Activated CD8-positive, alpha-beta memory T cell treated with anti-CD3 and anti-CD28 coated beads for 24 hours (primary cell): ENCODE measurements around the gene FOSB.
"Not testable (repeated sequence)": the region's sequence is repeated elsewhere in the genome, so short reads cannot be mapped to it uniquely, and the experiment has no call there.

Experiments used
- DNase-seq: peaks from one replicate; pipeline ENCODE4 v3.0.0-alpha.2; 2020

FOSB gene

GRCh38 chr19:45506989-45507871 lies 39.4 kb downstream of the FOSB start, which contains the start of gene VASP:
VASP (plus strand) TSS chr19:45507479; CDS start chr19:45507772, 293 bp downstream.
- peak; percentile 94 for DNase-seq

GRCh38 chr19:45507872-45508416 lies 40.1 kb downstream of the FOSB start:
- no peak for DNase-seq

GRCh38 chr19:45508417-45508860 lies 40.6 kb downstream of the FOSB start:
- no peak for DNase-seq

- no peak for DNase-seq
Measured at GRCh38 chr19:45508861-45509691, 41.3 kb downstream of the FOSB start.

- no peak for DNase-seq
Measured at GRCh38 chr19:45509692-45510015, 41.9 kb downstream of the FOSB start.

GRCh38 chr19:45510352-45510751 lies 42.6 kb downstream of the FOSB start:
- not testable (repeated sequence) for DNase-seq

GRCh38 chr19:45511074-45511473 lies 43.3 kb downstream of the FOSB start:
- DNase-seq = no peak

- no peak for DNase-seq
Measured at GRCh38 chr19:45512881-45513483, 45.2 kb downstream of the FOSB start.

- no peak for DNase-seq
Measured at GRCh38 chr19:45514376-45515051, 46.7 kb downstream of the FOSB start.

GRCh38 chr19:45515081-45515624 lies 47.4 kb downstream of the FOSB start:
- DNase-seq = peak; percentile 73

GRCh38 chr19:45515807-45516401 lies 48.1 kb downstream of the FOSB start:
- DNase-seq = no peak

- DNase-seq = no peak
Measured at GRCh38 chr19:45517238-45517637, 49.4 kb downstream of the FOSB start.

- DNase-seq = no peak
Measured at GRCh38 chr19:45517641-45518468, 50.1 kb downstream of the FOSB start.

GRCh38 chr19:45518469-45518826 lies 50.7 kb downstream of the FOSB start:
- no peak for DNase-seq

GRCh38 chr19:45522010-45522941 lies 54.5 kb downstream of the FOSB start:
- no peak for DNase-seq

- DNase-seq = peak; percentile 87
Measured at GRCh38 chr19:45523642-45524256, 56.0 kb downstream of the FOSB start.

- no peak for DNase-seq
Measured at GRCh38 chr19:45524575-45525129, 56.9 kb downstream of the FOSB start.
